GM13976 (cell line): ENCODE results near the gene RNF157.

Experiments used
- DNase-seq: peaks from one replicate; pipeline ENCODE4 v3.0.0; 2012; ENCODE audit warnings: low spot score
- CTCF ChIP-seq: IDR thresholded peaks from 2 replicates; pipeline ENCODE4 v1.5.1; 2012; ENCODE audit warnings: borderline replicate concordance, mild to moderate bottlenecking; ENCODE audit not compliant: insufficient read depth; ENCODE audit errors: extremely low read depth, missing control alignments, control extremely low read depth
- in situ Hi-C: fragments of 300-500 bp; cut with MboI; formaldehyde crosslinking; loops from one replicate; pipeline ENCODE4 v1.12.0; 2022; ENCODE audit warnings: low sequenced_read_pairs, mixed read lengths, inconsistent platforms; ENCODE audit not compliant: unreplicated experiment

RNF157 gene

DNA sequence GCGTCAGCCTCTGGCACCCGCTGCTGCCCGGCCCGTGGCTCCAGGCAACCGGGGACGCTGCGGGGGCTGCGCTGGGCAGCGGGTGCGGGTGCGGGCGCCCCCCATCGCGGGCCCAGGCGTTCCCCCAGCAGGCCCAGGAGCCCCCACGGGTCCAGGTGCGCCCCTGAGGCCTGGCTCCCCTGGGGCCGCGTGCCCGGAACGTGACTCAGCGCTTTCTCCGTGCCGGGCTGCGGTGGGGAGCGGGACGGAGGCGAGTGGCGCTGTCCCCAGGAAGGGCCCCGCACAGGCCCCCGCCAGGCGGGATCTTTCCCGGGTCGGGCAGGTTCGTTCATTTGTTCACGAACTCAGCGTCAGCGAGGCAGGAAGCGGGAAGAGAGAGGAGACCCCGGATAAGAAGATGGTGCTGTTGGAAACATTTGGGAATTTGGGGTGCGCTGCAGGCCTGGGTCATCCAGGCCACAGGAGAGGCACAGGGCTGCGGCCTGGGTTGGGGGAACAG lies 118.3 kb downstream of the RNF157 start:
- in situ Hi-C loops: no loop called here
- no peak for TF ChIP-seq CTCF
- DNase-seq: peak; percentile 61

- in situ Hi-C loops: no loop called here
- peak; percentile 30 for DNase-seq
- no peak for TF ChIP-seq CTCF
These were observed 119.7 kb downstream of the RNF157 start for GRCh38 chr17:76120658-76121008.

DNA sequence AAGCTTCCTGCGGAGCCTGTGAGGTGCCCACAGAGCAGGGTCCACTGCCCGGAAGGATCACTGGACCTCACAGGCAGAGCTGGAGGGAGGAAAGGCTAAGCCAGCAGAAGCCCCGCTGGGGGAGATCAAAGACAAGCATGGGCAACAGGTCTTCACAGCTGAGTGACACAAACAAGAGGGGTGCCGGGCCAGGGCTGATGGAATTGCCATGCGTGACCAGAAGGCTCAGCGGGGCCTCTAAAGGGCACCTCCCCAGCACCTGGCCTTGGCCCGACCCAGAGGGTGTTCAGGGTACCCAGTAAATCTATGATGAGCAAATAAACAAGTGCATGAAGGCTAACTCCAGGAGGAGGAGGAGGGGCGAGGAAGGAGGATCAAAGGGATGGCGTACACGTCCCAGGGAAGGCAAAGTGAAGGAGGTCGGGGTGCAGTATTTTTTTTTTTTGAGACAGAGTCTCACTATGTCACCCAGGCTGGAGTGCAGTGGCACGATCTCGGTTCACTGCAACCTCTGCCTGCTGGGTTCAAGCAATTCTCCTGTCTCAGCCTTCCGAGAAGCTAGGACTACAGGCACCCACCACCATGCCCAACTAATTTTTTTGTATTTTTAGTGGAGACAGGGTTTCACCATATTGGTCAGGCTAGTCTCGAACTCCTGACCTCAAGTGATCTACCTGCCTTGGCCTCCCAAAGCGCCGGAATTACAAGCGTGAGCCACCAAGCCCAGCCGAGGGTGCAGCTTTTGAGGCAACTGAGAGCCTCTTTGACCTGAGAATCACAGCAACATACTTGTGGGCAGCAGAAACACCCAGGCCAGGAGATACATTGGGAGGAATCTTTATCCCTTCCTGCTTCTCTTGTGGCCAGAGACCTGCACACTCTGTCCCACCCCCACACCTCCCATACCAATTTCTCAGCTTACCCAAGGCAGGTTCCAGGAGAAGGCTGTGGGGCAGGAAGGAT lies 120.6 kb downstream of the RNF157 start:
- peak; percentile 9 for DNase-seq
- in situ Hi-C loops: loop anchor here (5.0 to 10.0 kb wide), 3 partner anchors 105 to 275 kb away; no protein-coding TSS in a partner anchor
- TF ChIP-seq CTCF: no peak

DNA sequence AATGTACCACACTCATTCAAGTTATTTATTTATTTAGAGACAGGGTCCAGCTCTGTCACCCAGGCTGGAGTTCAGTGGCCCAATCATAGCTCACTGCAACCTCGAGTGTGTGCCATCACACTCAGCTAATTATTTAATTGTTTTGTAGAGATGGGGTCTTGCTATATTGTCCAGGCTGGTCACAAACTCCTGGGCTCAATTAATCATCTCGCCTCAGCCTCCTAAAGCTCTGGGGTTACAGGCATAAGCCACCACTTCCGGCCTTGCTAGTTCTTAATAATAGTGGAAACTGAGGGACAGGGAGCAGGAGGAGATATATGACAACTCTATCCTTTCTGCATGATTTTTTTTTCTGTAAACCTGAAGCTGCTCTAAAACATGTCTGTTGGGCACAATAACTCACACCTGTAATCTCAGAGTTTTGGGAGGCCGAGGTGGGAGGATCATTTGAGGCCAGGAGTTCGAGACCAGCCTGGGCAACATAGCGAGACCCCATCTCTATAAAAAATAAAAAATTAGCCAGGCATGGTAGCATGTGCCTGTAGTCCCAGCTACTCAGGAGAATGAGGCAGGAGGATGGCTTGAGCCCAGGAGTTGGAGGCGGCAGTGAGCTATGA lies 125.0 kb downstream of the RNF157 start:
- DNase-seq: no peak
- in situ Hi-C loops: loop anchor here (5.0 to 10.0 kb wide), 3 partner anchors 100 to 280 kb away; no protein-coding TSS in a partner anchor
- TF ChIP-seq CTCF: no peak

- in situ Hi-C loops: loop anchor here (10.0 kb wide), 2 partner anchors 97 to 283 kb away; no protein-coding TSS in a partner anchor
- no peak for TF ChIP-seq CTCF
- DNase-seq: no peak
These were observed 128.3 kb downstream of the RNF157 start for GRCh38 chr17:76111956-76112355.

DNA sequence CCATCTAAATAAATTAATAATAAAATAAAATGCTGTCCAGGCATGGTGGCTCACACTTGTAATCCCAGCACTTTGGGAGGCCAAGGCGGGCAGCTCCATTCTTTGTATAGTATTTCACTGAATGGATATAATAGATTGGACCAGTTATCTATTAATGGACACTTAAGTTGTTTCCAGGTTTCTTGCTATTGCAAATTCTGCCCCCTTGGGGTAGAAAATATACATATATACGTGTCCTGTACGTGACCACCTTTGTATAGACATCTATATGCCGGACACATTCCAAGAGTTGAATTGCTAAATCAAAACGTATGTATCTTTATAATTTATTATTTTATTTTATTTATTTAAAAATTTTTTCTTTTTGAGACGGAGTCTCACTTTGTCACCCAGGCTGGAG lies 132.8 kb downstream of the RNF157 start:
- TF ChIP-seq CTCF: no peak
- in situ Hi-C loops: no loop called here
- no peak for DNase-seq
